Astrocyte (in vitro differentiated cells and primary cell): Measurements from ENCODE around the gene ANKRD12. TPM values are rescaled to one million over a fixed set of nuclear protein-coding genes. Genes with fewer than 3 reads are reported as not detected.

Experiments
- DNase-seq: peaks from one replicate; pipeline ENCODE4 v3.0.0-alpha.2; 2010; ENCODE audit warnings: low read depth
- FAIRE-seq: peaks from 2 replicates; lab custom pipeline; 2011; peaks lifted over from hg19 to GRCh38; lab: Jason Lieb, UNC
- H2AFZ ChIP-seq: 2 replicates; pipeline ENCODE4 v1.6.0; 2012; ENCODE audit warnings: low read depth, low read length, inconsistent platforms
- H3K27ac ChIP-seq: 2 replicates; pipeline ENCODE4 v1.5.1; 2011; ENCODE audit warnings: low read depth, low read length, inconsistent platforms
- H3K27me3 ChIP-seq: 2 replicates; pipeline ENCODE4 v1.6.0; 2011; ENCODE audit warnings: low read length, inconsistent platforms; ENCODE audit not compliant: insufficient read depth
- H3K36me3 ChIP-seq: 2 replicates; pipeline ENCODE4 v1.5.1; 2011; ENCODE audit warnings: low read length, inconsistent platforms; ENCODE audit not compliant: insufficient read depth
- H3K4me1 ChIP-seq: 2 replicates; pipeline ENCODE4 v1.5.1; 2011; ENCODE audit warnings: low read length, inconsistent platforms; ENCODE audit not compliant: insufficient read depth
- H3K4me2 ChIP-seq: 2 replicates; pipeline ENCODE4 v1.6.0; 2012; ENCODE audit warnings: low read length, inconsistent platforms
- H3K4me3 ChIP-seq: 2 replicates; pipeline ENCODE4 v1.5.1; 2011; ENCODE audit warnings: low read depth, mild to moderate bottlenecking, low read length, inconsistent platforms; ENCODE audit not compliant: insufficient read depth
- H3K79me2 ChIP-seq: 2 replicates; pipeline ENCODE4 v1.6.0; 2012; ENCODE audit warnings: mild to moderate bottlenecking, low read length, inconsistent platforms; ENCODE audit not compliant: insufficient read depth
- H3K9ac ChIP-seq: 2 replicates; pipeline ENCODE4 v1.6.0; 2012; ENCODE audit warnings: mild to moderate bottlenecking, low read length, inconsistent platforms
- H3K9me3 ChIP-seq: 2 replicates; pipeline ENCODE4 v1.5.1; 2012; ENCODE audit warnings: low read depth, mild to moderate bottlenecking, low read length, inconsistent platforms; ENCODE audit not compliant: insufficient read depth
- H4K20me1 ChIP-seq: 2 replicates; pipeline ENCODE4 v1.6.0; 2012; ENCODE audit warnings: low read length, inconsistent platforms; ENCODE audit not compliant: insufficient read depth
- H3K27ac Mint-ChIP-seq: one replicate; pipeline ENCODE4 v1.8.0; 2021; ENCODE audit warnings: mild to moderate bottlenecking, mixed read lengths; ENCODE audit not compliant: unreplicated experiment
- H3K27me3 Mint-ChIP-seq: one replicate; pipeline ENCODE4 v1.8.0; 2021; ENCODE audit warnings: low read depth, mixed read lengths; ENCODE audit not compliant: unreplicated experiment
- H3K36me3 Mint-ChIP-seq: one replicate; pipeline ENCODE4 v1.8.0; 2021; ENCODE audit warnings: low read depth, mixed read lengths; ENCODE audit not compliant: unreplicated experiment
- H3K4me1 Mint-ChIP-seq: one replicate; pipeline ENCODE4 v1.8.0; 2021; ENCODE audit warnings: low read depth, mixed read lengths; ENCODE audit not compliant: unreplicated experiment
- H3K4me3 Mint-ChIP-seq: one replicate; pipeline ENCODE4 v1.8.0; 2021; ENCODE audit warnings: mild to moderate bottlenecking, moderate library complexity, mixed read lengths; ENCODE audit not compliant: unreplicated experiment
- H3K9me3 Mint-ChIP-seq: one replicate; pipeline ENCODE4 v1.8.0; 2021; ENCODE audit warnings: mild to moderate bottlenecking, mixed read lengths; ENCODE audit not compliant: unreplicated experiment
- CTCF ChIP-seq: IDR thresholded peaks from 2 replicates; pipeline ENCODE4 v1.5.1; 2011; ENCODE audit warnings: low read depth, mild to moderate bottlenecking, inconsistent platforms, low read length, moderate library complexity; ENCODE audit not compliant: insufficient read depth
- EZH2 ChIP-seq: IDR thresholded peaks from 2 replicates; pipeline ENCODE4 v1.6.1; 2012; ENCODE audit warnings: mild to moderate bottlenecking, low read length, inconsistent platforms; ENCODE audit not compliant: insufficient read depth
- total RNA-seq: library from RNA; stranded (reverse); gene quantifications from 2 replicates; pipeline ENCODE4 v1.2.1, GENCODE V29; 2021

ANKRD12 gene
- total RNA-seq, 1 donor from 2014 or later = 24.4 TPM

- H3K36me3 Mint-ChIP-seq = peaks cover 6% of the 10 kb centered on the region
- Histone ChIP-seq H3K4me3 (no peak overlapping the region), H3K36me3 (no peaks in the 10 kb centered on the region), H2AFZ (no peak overlapping the region), H3K79me2 (no peaks in the 10 kb centered on the region), H3K27ac (no peak overlapping the region), H3K4me2 (no peak overlapping the region), H3K9ac (no peak overlapping the region), H3K9me3 (no peaks in the 10 kb centered on the region), H3K4me1 (no peaks in the 10 kb centered on the region), H4K20me1 (no peaks in the 10 kb centered on the region), H3K27me3 (no peaks in the 10 kb centered on the region)
- DNase-seq (no peak), FAIRE-seq (no peak)
- H3K9me3 Mint-ChIP-seq = peaks cover 24% of the 10 kb centered on the region
- H3K4me3 Mint-ChIP-seq = no peak overlapping the region
- no peak overlapping the region for H3K27ac Mint-ChIP-seq
- no peaks in the 10 kb centered on the region for H3K27me3 Mint-ChIP-seq
- H3K4me1 Mint-ChIP-seq = no peaks in the 10 kb centered on the region
- TF ChIP-seq EZH2 (no peak), CTCF (no peak)
Observed at GRCh38 chr18:9296233-9297006, 159.8 kb downstream of the ANKRD12 start.

GRCh38 chr18:9297007-9297393 is 160.4 kb downstream of the ANKRD12 start:
- H3K4me2 ChIP-seq = no peak overlapping the region
- Mint-ChIP-seq H3K4me3 (no peak overlapping the region), H3K4me1 (no peaks in the 10 kb centered on the region), H3K27me3 (no peaks in the 10 kb centered on the region), H3K36me3 (peaks cover 2% of the 10 kb centered on the region), H3K27ac (no peak overlapping the region), H3K9me3 (peaks cover 20% of the 10 kb centered on the region)
- H3K36me3 ChIP-seq = no peaks in the 10 kb centered on the region
- H3K79me2 ChIP-seq = no peaks in the 10 kb centered on the region
- no peak for DNase-seq
- H3K9ac ChIP-seq = no peak overlapping the region
- no peak overlapping the region for H2AFZ ChIP-seq
- no peaks in the 10 kb centered on the region for H4K20me1 ChIP-seq
- H3K9me3 ChIP-seq = no peaks in the 10 kb centered on the region
- no peak overlapping the region for H3K4me3 ChIP-seq
- TF ChIP-seq CTCF (no peak), EZH2 (no peak)
- no peak overlapping the region for H3K27ac ChIP-seq
- no peaks in the 10 kb centered on the region for H3K4me1 ChIP-seq
- no peak for FAIRE-seq
- no peaks in the 10 kb centered on the region for H3K27me3 ChIP-seq

GRCh38 chr18:9304388-9305070 is 167.9 kb downstream of the ANKRD12 start:
- Mint-ChIP-seq H3K4me3 (no peak overlapping the region), H3K4me1 (no peaks in the 10 kb centered on the region), H3K27me3 (no peaks in the 10 kb centered on the region), H3K27ac (no peak overlapping the region), H3K9me3 (peaks cover 15% of the 10 kb centered on the region), H3K36me3 (peaks cover 3% of the 10 kb centered on the region)
- H3K4me3 ChIP-seq = no peak overlapping the region
- no peaks in the 10 kb centered on the region for H3K4me1 ChIP-seq
- H3K9ac ChIP-seq = no peak overlapping the region
- FAIRE-seq (no peak), DNase-seq (no peak)
- no peaks in the 10 kb centered on the region for H3K79me2 ChIP-seq
- H3K27me3 ChIP-seq = no peaks in the 10 kb centered on the region
- peaks cover 3% of the 10 kb centered on the region for H3K9me3 ChIP-seq
- no peak overlapping the region for H3K27ac ChIP-seq
- H2AFZ ChIP-seq = no peak overlapping the region
- no peaks in the 10 kb centered on the region for H3K36me3 ChIP-seq
- no peak overlapping the region for H3K4me2 ChIP-seq
- no peaks in the 10 kb centered on the region for H4K20me1 ChIP-seq
- TF ChIP-seq CTCF (no peak), EZH2 (no peak)
